D721Med (cell line): ENCODE data around the gene PLEKHG3.

Experiments
- DNase-seq: peaks from one replicate; pipeline ENCODE4 v3.0.0; 2011; ENCODE audit warnings: low spot score; ENCODE audit not compliant: insufficient read length
- FAIRE-seq: peaks from 2 replicates; lab custom pipeline; 2011; peaks lifted over from hg19 to GRCh38; lab: Jason Lieb, UNC
- CTCF ChIP-seq: IDR thresholded peaks from 2 replicates; pipeline ENCODE4 v1.5.1; 2012; ENCODE audit warnings: mild to moderate bottlenecking, control low read depth; ENCODE audit not compliant: insufficient read depth; ENCODE audit errors: missing control alignments

The PLEKHG3 gene

GRCh38 chr14:64693810-64694165 lies 10.4 kb upstream of the PLEKHG3 start:
- no peak for FAIRE-seq
- DNase-seq, result no peak
- TF ChIP-seq CTCF, result no peak

GRCh38 chr14:64695071-64695470 lies 9.2 kb upstream of the PLEKHG3 start:
- DNase-seq, result no peak
- FAIRE-seq, result no peak
- no peak for TF ChIP-seq CTCF

GRCh38 chr14:64696355-64696857 lies 7.8 kb upstream of the PLEKHG3 start:
- FAIRE-seq, result no peak
- TF ChIP-seq CTCF, result no peak
- no peak for DNase-seq

GRCh38 chr14:64698903-64699302 lies 5.3 kb upstream of the PLEKHG3 start:
- no peak for DNase-seq
- no peak for TF ChIP-seq CTCF
- FAIRE-seq, result no peak

GRCh38 chr14:64700290-64700689 lies 3.9 kb upstream of the PLEKHG3 start:
- no peak for TF ChIP-seq CTCF
- DNase-seq, result no peak
- no peak for FAIRE-seq

- no peak for FAIRE-seq
- no peak for DNase-seq
- TF ChIP-seq CTCF, result no peak
Measured at GRCh38 chr14:64700894-64701293, 3.3 kb upstream of the PLEKHG3 start.

GRCh38 chr14:64701660-64702059 lies 2.6 kb upstream of the PLEKHG3 start:
- FAIRE-seq (no peak), DNase-seq (no peak)
- no peak for TF ChIP-seq CTCF
